H9 (cell line): Measurements from ENCODE around the gene POU6F2. TPM values are rescaled to one million over a fixed set of nuclear protein-coding genes. Genes with fewer than 3 reads are reported as not detected.

Source experiments
- DNase-seq: peaks from one replicate; pipeline ENCODE4 v3.0.0-alpha.2; 2017
- H2AFZ ChIP-seq: one replicate; pipeline ENCODE4 v1.6.1; 2013; ENCODE audit warnings: mild to moderate bottlenecking, low read length, control low read depth, moderate library complexity
- H2AK5ac ChIP-seq: 2 replicates; pipeline ENCODE4 v1.6.1; 2013; ENCODE audit warnings: low read length, control low read depth, mixed read lengths; ENCODE audit not compliant: insufficient read length
- H2BK120ac ChIP-seq: one replicate; pipeline ENCODE4 v1.6.1; 2013; ENCODE audit warnings: low read depth, mild to moderate bottlenecking, low read length, control low read depth, inconsistent platforms; ENCODE audit not compliant: poor library complexity, severe bottlenecking
- H2BK12ac ChIP-seq: 2 replicates; pipeline ENCODE4 v1.6.1; 2013; ENCODE audit warnings: low read length, control low read depth, mixed read lengths, low read depth; ENCODE audit not compliant: insufficient read length
- H2BK15ac ChIP-seq: 2 replicates; pipeline ENCODE4 v1.6.1; 2013; ENCODE audit warnings: low read depth, low read length, control low read depth
- H2BK20ac ChIP-seq: one replicate; pipeline ENCODE4 v1.6.1; 2013; ENCODE audit warnings: low read depth, mild to moderate bottlenecking, low read length, control low read depth, inconsistent platforms; ENCODE audit not compliant: poor library complexity, severe bottlenecking
- H2BK5ac ChIP-seq: 2 replicates; pipeline ENCODE4 v1.6.1; 2013; ENCODE audit warnings: low read length, control low read depth, mixed read lengths; ENCODE audit not compliant: insufficient read length
- H3K14ac ChIP-seq: 2 replicates; pipeline ENCODE4 v1.6.1; 2013; ENCODE audit warnings: low read length, control low read depth; ENCODE audit not compliant: insufficient read depth
- H3K18ac ChIP-seq: 2 replicates; pipeline ENCODE4 v1.6.1; 2013; ENCODE audit warnings: low read depth, mild to moderate bottlenecking, mixed read lengths, low read length, control low read depth; ENCODE audit not compliant: insufficient read length
- H3K23ac ChIP-seq: 2 replicates; pipeline ENCODE4 v1.6.1; 2013; ENCODE audit warnings: low read length, control low read depth, mixed read lengths, low read depth; ENCODE audit not compliant: insufficient read length
- H3K23me2 ChIP-seq: 2 replicates; pipeline ENCODE4 v1.6.1; 2013; ENCODE audit warnings: low read depth, mild to moderate bottlenecking, mixed read lengths, low read length, control low read depth; ENCODE audit not compliant: insufficient read length, poor library complexity, severe bottlenecking
- H3K27ac ChIP-seq: 2 replicates; pipeline ENCODE4 v1.5.1; 2013; ENCODE audit warnings: low read length, control low read depth, mixed read lengths, low read depth; ENCODE audit not compliant: insufficient read length
- H3K27me3 ChIP-seq: 2 replicates; pipeline ENCODE4 v1.6.1; 2013; ENCODE audit warnings: low read length, control low read depth, inconsistent platforms; ENCODE audit not compliant: insufficient read depth
- H3K4ac ChIP-seq: 2 replicates; pipeline ENCODE4 v1.6.1; 2013; ENCODE audit warnings: low read depth, mild to moderate bottlenecking, control low read depth, inconsistent platforms, low read length, moderate library complexity
- H3K4me1 ChIP-seq: 2 replicates; pipeline ENCODE4 v1.6.1; 2013; ENCODE audit warnings: low read length, control low read depth, inconsistent platforms; ENCODE audit not compliant: insufficient read depth
- H3K4me2 ChIP-seq: 2 replicates; pipeline ENCODE4 v1.6.1; 2013; ENCODE audit warnings: low read length, control low read depth, mixed read lengths; ENCODE audit not compliant: insufficient read length, insufficient read depth
- H3K56ac ChIP-seq: 2 replicates; pipeline ENCODE4 v1.6.1; 2013; ENCODE audit warnings: low read depth, mild to moderate bottlenecking, mixed read lengths, low read length, control low read depth; ENCODE audit not compliant: insufficient read length
- H3K79me1 ChIP-seq: 2 replicates; pipeline ENCODE4 v1.6.1; 2013; ENCODE audit warnings: low read depth, mild to moderate bottlenecking, moderate library complexity, low read length, control low read depth, inconsistent platforms; ENCODE audit not compliant: insufficient read depth, poor library complexity, severe bottlenecking
- H3K79me2 ChIP-seq: 2 replicates; pipeline ENCODE4 v1.6.1; 2013; ENCODE audit warnings: low read length, control low read depth, inconsistent platforms; ENCODE audit not compliant: insufficient read depth
- H3K9ac ChIP-seq: 2 replicates; pipeline ENCODE4 v1.6.1; 2013; ENCODE audit warnings: low read length, control low read depth, mixed read lengths; ENCODE audit not compliant: insufficient read length; ENCODE audit errors: extremely low read depth
- H3K9me3 ChIP-seq: one replicate; pipeline ENCODE4 v1.6.1; 2013; ENCODE audit warnings: low read depth, low read length, inconsistent platforms; ENCODE audit not compliant: control insufficient read depth
- H3T11ph ChIP-seq: one replicate; pipeline ENCODE4 v1.6.1; 2013; ENCODE audit warnings: mild to moderate bottlenecking, low read length, control low read depth, inconsistent platforms
- H4K20me1 ChIP-seq: one replicate; pipeline ENCODE4 v1.6.1; 2013; ENCODE audit not compliant: control insufficient read depth, insufficient read length, insufficient read depth
- H4K5ac ChIP-seq: 2 replicates; pipeline ENCODE4 v1.6.1; 2013; ENCODE audit warnings: low read depth, mild to moderate bottlenecking, mixed read lengths, low read length, control low read depth; ENCODE audit not compliant: insufficient read length
- H4K8ac ChIP-seq: replicated peaks from 2 replicates; pipeline ENCODE4 v1.6.1; 2013; ENCODE audit warnings: low read length, control low read depth, mixed read lengths, low read depth; ENCODE audit not compliant: insufficient read length
- H4K91ac ChIP-seq: 2 replicates; pipeline ENCODE4 v1.6.1; 2013; ENCODE audit warnings: low read depth, mild to moderate bottlenecking, moderate library complexity, mixed read lengths, low read length, control low read depth; ENCODE audit not compliant: insufficient read length
- H3K27ac Mint-ChIP-seq, 3 experiments: 2 replicates in 2 of 3; 3 replicates in 1 of 3; pipeline ENCODE4 v1.8.0; 2020 to 2021; ENCODE audit warnings: mixed read lengths in 3 of 3, mild to moderate bottlenecking in 1 of 3, moderate library complexity in 1 of 3
- H3K27me3 Mint-ChIP-seq: 2 replicates; pipeline ENCODE4 v1.8.0; 2021; ENCODE audit warnings: low read depth, mild to moderate bottlenecking, moderate library complexity, mixed read lengths
- H3K36me3 Mint-ChIP-seq, 3 experiments: 2 replicates in 2 of 3; 3 replicates in 1 of 3; pipeline ENCODE4 v1.8.0; 2020 to 2021; ENCODE audit warnings: low read depth in 3 of 3, mixed read lengths in 3 of 3; ENCODE audit not compliant: insufficient read depth in 1 of 3
- H3K4me1 Mint-ChIP-seq, 2 experiments: 2 replicates each; pipeline ENCODE4 v1.8.0; 2020; ENCODE audit warnings: mixed read lengths in 2 of 2
- H3K4me3 Mint-ChIP-seq, 2 experiments: 2 replicates in 1 of 2; 3 replicates in 1 of 2; pipeline ENCODE4 v1.8.0; 2020 to 2021; ENCODE audit warnings: mild to moderate bottlenecking in 2 of 2, mixed read lengths in 2 of 2, moderate library complexity in 1 of 2
- H3K9me3 Mint-ChIP-seq, 2 experiments: 2 replicates in 1 of 2; 3 replicates in 1 of 2; pipeline ENCODE4 v1.8.0; 2020; ENCODE audit warnings: mild to moderate bottlenecking in 2 of 2, mixed read lengths in 2 of 2, moderate library complexity in 1 of 2
- WGBS: extraction: QIAGEN DNeasy Blood & Tissue Kit; methylation state at CpG from one replicate; pipeline ENCODE4 v1.1.7; 2013; ENCODE audit warnings: missing lambda C conversion rate, low lambda C conversion rate, mixed read lengths; ENCODE audit not compliant: insufficient read length; ENCODE audit errors: extremely low coverage; 5-methylcytosine and 5-hydroxymethylcytosine counted together
- total RNA-seq: library from RNA; stranded (reverse); gene quantifications from 2 replicates; pipeline ENCODE4 v1.2.1, GENCODE V29; 2021
- TF ChIP-seq, protein P1 (sequence below): fragments of 200-600 bp; sonication (generic); conservative IDR thresholded peaks from 3 replicates; pipeline ENCODE4 v1.8.0; 2021; ENCODE audit warnings: antibody characterized with exemption, mild to moderate bottlenecking

The POU6F2 gene
- total RNA-seq, 1 experiment from 2014 or later = 1.9 TPM

DNA sequence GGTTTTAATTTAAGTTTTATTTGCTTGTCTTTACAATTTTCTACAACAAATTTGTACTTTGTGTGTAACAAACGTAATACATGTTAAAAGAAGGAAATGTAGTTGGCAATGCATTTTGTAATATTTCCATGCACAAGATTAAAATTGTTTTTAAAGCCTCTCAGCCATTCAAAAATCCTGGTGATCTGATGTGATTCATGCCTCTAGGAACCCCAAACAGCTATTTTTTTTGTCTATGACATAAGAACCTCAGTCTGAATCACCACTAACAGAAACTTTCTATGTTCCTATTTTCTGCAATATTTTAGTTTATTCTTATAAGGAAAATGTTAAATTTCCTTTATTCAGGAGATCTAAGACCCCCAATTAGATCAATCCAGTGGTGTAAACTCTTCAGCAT is 405.4 kb downstream of the POU6F2 start:
- Histone ChIP-seq H3K9me3 (no peaks in the 10 kb centered on the region), H4K5ac (no peak overlapping the region), H3K23ac (no peak overlapping the region), H3K79me2 (no peaks in the 10 kb centered on the region), H3K23me2 (no peaks in the 10 kb centered on the region), H4K91ac (no peak overlapping the region), H2AK5ac (no peak overlapping the region), H4K8ac (no peak overlapping the region), H3K27me3 (no peaks in the 10 kb centered on the region), H4K20me1 (no peaks in the 10 kb centered on the region), H2BK20ac (no peak overlapping the region), H3K18ac (no peak overlapping the region), H3K4me2 (no peak overlapping the region), H3K79me1 (no peaks in the 10 kb centered on the region), H3K14ac (no peak overlapping the region), H3K27ac (no peak overlapping the region), H3T11ph (no peak overlapping the region), H2BK15ac (no peak overlapping the region), H3K4me1 (no peaks in the 10 kb centered on the region), H3K9ac (no peak overlapping the region), H3K4ac (no peak overlapping the region), H2BK5ac (no peak overlapping the region), H2BK12ac (no peak overlapping the region), H2BK120ac (no peak overlapping the region), H2AFZ (no peak overlapping the region), H3K56ac (no peak overlapping the region)
- no peaks in the 10 kb centered on the region for H3K36me3 Mint-ChIP-seq
- no peaks in the 10 kb centered on the region for H3K27me3 Mint-ChIP-seq
- WGBS = no CpG with 5 or more reads among the region's 1 CpG
- TF ChIP-seq, protein P1, sequence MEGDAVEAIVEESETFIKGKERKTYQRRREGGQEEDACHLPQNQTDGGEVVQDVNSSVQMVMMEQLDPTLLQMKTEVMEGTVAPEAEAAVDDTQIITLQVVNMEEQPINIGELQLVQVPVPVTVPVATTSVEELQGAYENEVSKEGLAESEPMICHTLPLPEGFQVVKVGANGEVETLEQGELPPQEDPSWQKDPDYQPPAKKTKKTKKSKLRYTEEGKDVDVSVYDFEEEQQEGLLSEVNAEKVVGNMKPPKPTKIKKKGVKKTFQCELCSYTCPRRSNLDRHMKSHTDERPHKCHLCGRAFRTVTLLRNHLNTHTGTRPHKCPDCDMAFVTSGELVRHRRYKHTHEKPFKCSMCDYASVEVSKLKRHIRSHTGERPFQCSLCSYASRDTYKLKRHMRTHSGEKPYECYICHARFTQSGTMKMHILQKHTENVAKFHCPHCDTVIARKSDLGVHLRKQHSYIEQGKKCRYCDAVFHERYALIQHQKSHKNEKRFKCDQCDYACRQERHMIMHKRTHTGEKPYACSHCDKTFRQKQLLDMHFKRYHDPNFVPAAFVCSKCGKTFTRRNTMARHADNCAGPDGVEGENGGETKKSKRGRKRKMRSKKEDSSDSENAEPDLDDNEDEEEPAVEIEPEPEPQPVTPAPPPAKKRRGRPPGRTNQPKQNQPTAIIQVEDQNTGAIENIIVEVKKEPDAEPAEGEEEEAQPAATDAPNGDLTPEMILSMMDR = no peak
- no peak overlapping the region for H3K27ac Mint-ChIP-seq
- no peak for DNase-seq
- no peaks in the 10 kb centered on the region for H3K9me3 Mint-ChIP-seq
- peaks cover 3 to 5% of the 10 kb centered on the region in 2 experiments; a peak in 2 of 4 replicates for H3K4me1 Mint-ChIP-seq
- H3K4me3 Mint-ChIP-seq = no peak overlapping the region
